Lower leg skin (tissue), 4 donors: ENCODE measurements around the gene ORC1. TPM values are rescaled to one million over a fixed set of nuclear protein-coding genes. Genes with fewer than 3 reads are reported as not detected.

Source experiments
- DNase-seq, 2 donors: peaks; one replicate each; pipeline ENCODE4 v3.0.0-alpha.2; 2019; ENCODE audit warnings: low spot score in 2 of 2
- H3K4me3 ChIP-seq: fragments of 200-600 bp; sonication (generic); 2 replicates; pipeline ENCODE4 v1.5.1; 2017; ENCODE audit warnings: mild to moderate bottlenecking, low read depth; ENCODE audit not compliant: poor library complexity, severe bottlenecking
- POLR2A ChIP-seq, 2 donors: fragments of 450-650 bp; IDR thresholded peaks; one replicate each; pipeline ENCODE4 v1.6.1; 2016 to 2017; ENCODE audit warnings: antibody characterized with exemption in 2 of 2, mild to moderate bottlenecking in 1 of 2, moderate library complexity in 1 of 2
- WGBS, 2 donors: methylation state at CpG; one replicate each; pipeline ENCODE4 v1.1.5; 2018; 5-methylcytosine and 5-hydroxymethylcytosine counted together
- intact Hi-C: fragments of 100-400 bp; cut with DNase I; formaldehyde crosslinking; loops from one replicate; pipeline ENCODE4 v1.15.0; 2023; ENCODE audit warnings: low total_unique reads
- total RNA-seq, 4 donors: library from RNA; depleted of rRNA; stranded (reverse); fragments of >200 nt; gene quantifications; one replicate each; pipeline ENCODE4 v1.1.0, GENCODE V29; 2016
- TF ChIP-seq, protein P1 (sequence below), 3 donors: fragments of 450-650 bp; IDR thresholded peaks; one replicate each; pipeline ENCODE4 v1.5.1; 2016; ENCODE audit warnings: antibody characterized with exemption in 3 of 3, mild to moderate bottlenecking in 3 of 3, moderate library complexity in 2 of 3

The ORC1 gene
- total RNA-seq, 4 donors from 2014 or later: 0.29 to 1.3 (median 0.72) TPM

DNA sequence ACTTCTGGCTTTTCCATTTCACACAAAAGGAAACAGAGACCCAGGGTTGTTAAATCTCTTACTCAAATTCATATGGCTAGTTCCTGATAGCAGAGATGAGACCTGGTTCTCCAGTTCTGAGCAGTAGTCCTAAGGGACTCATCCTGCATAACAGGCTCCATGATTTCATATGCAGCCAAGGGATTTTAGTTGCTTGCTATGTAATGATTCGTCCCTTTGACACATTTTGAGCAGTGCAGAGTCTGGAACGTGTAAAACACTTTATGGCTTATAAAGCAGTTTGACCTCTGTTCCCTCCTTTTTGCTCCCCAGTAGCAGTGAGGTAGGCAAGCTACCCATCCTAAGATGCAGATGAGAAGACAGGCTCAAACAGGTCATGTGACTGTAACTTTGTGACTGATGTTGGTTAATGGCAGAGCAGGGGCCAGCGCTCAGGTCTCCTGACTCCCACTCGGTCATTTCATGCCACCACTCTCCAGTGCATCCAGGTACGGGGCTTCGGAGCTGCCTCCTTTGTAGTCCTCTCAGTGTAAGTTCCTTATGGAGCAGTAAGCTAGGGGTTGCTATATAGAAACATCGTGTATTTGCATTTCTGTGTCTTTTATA lies 62.5 kb downstream of the ORC1 start:
- DNase-seq: peak in 1 of 2 donors; percentile 62
- TF ChIP-seq POLR2A (IDR thresholded peaks at IDR 0.05): no peak
- TF ChIP-seq, protein P1, sequence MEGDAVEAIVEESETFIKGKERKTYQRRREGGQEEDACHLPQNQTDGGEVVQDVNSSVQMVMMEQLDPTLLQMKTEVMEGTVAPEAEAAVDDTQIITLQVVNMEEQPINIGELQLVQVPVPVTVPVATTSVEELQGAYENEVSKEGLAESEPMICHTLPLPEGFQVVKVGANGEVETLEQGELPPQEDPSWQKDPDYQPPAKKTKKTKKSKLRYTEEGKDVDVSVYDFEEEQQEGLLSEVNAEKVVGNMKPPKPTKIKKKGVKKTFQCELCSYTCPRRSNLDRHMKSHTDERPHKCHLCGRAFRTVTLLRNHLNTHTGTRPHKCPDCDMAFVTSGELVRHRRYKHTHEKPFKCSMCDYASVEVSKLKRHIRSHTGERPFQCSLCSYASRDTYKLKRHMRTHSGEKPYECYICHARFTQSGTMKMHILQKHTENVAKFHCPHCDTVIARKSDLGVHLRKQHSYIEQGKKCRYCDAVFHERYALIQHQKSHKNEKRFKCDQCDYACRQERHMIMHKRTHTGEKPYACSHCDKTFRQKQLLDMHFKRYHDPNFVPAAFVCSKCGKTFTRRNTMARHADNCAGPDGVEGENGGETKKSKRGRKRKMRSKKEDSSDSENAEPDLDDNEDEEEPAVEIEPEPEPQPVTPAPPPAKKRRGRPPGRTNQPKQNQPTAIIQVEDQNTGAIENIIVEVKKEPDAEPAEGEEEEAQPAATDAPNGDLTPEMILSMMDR (IDR thresholded peaks at IDR 0.05): no peak
- WGBS, 2 donors: 76 to 78% methylated on average over 7 of the region's 7 CpGs
- intact Hi-C loops: no loop called here
- H3K4me3 ChIP-seq: no peak overlapping the region

DNA sequence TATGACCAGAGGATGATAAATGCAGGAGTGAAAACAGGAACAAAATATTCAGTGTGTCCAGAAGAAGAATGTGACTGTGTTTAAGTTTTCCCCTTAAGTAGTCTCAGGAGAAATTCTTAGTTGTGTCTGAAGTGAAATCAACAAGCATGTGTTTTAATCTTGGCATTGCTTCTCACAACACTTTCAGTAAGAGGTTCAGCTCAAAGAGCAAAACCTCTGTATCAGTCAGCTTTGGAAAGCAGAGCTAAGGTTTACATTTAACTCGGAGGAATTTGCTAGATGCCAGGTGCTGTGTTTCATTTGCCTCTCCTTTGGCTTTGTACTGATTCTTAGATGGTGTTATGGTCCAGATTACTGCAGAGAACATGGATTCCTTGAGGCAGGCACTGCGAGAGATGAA lies 66.8 kb downstream of the ORC1 start:
- no peak overlapping the region for H3K4me3 ChIP-seq
- WGBS, 2 donors: 88 to 95% methylated on average over 2 of the region's 2 CpGs
- TF ChIP-seq, protein P1 (IDR thresholded peaks at IDR 0.05): no peak
- TF ChIP-seq POLR2A (IDR thresholded peaks at IDR 0.05): no peak
- intact Hi-C loops: no loop called here
- DNase-seq: peak in 1 of 2 donors; percentile 52

DNA sequence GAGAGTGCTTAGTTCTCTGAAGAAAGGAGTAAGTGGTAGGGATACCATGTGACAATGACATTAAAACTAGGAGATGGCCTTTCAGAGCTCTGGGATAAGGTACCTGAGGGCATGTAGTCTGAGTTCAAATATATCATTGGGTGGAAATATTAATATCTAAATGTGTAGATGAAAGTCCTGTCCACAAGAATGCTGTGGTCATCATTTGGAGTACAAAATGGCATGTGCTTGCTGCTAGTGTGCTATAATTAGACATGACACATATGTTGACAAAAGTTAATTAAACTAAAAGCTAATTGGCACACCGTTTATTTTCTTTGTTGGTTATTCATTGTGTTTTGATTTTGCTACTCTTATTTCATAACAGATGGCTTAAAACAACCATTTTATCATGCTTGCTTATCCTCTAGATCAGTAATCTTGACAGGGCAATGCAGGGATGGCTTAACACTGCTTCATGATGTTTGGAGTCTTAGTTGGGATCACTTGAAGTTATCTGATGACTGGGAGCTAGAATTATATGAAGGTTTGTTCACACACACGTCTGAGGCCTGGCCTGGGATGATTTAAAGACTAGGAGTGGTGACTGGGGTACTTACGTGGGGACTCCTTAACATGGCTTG lies 69.2 kb downstream of the ORC1 start:
- 77 to 83% methylated on average over 3 of the region's 3 CpGs for WGBS, 2 donors
- TF ChIP-seq, protein P1 (IDR thresholded peaks at IDR 0.05): no peak
- no peak for TF ChIP-seq POLR2A (IDR thresholded peaks at IDR 0.05)
- intact Hi-C loops: no loop called here
- H3K4me3 ChIP-seq: no peak overlapping the region
- no peak for DNase-seq

DNA sequence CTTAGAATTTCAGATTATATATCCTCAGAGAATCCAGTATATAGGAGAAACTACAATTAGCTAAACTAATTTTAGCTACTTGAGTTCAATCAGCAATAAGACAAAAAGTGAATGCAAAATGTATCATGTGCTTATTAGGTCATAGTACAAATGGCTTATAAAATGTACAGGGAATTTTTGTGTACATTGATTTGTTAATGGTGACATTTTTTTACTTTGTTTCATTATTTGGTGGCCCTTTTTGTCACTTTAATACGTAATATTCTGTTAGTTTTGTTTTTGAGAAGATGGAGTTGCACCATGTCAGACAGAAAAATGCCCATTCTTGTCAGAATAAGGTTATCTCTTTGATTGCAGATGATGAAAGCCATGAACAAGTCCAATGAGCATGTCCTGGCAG lies 71.8 kb downstream of the ORC1 start:
- intact Hi-C loops: no loop called here
- TF ChIP-seq, protein P1 (IDR thresholded peaks at IDR 0.05): no peak
- no peak for TF ChIP-seq POLR2A (IDR thresholded peaks at IDR 0.05)
- no peak for DNase-seq
- H3K4me3 ChIP-seq: no peak overlapping the region
- 88 to 97% methylated on average over 1 of the region's 1 CpG for WGBS, 2 donors

DNA sequence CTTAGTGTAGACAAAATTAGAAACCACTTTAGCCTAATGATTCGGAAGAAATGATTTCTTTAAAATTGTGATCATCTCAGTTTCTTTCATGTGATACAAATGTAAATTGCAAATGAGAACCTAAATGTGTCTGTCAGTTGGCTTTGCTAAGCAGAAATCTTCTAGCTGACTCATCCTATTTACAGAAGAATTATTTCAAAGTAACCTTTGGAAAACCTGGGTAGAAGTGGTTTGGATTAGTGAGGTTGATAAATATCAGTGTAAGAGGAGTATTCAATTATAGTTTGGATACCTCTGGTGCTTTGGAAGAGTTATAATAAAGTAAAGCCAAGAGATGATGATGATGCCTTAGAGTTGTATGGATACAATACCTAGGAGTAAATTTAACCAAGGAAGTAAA lies 75.6 kb downstream of the ORC1 start:
- 91 to 92% methylated on average over 1 of the region's 1 CpG for WGBS, 2 donors
- intact Hi-C loops: no loop called here
- TF ChIP-seq POLR2A (IDR thresholded peaks at IDR 0.05): no peak
- TF ChIP-seq, protein P1 (IDR thresholded peaks at IDR 0.05): no peak
- H3K4me3 ChIP-seq: no peak overlapping the region
- DNase-seq: no peak
